GM18909 (cell line): ENCODE measurements around the gene ZNF511.

Experiments
- ATAC-seq: cut with Tn5 transposase; IDR thresholded peaks from one replicate; pipeline ENCODE4 v1.9.1; 2021; ENCODE audit warnings: mild to moderate bottlenecking; ENCODE audit not compliant: unreplicated experiment, poor library complexity

The ZNF511 gene

DNA sequence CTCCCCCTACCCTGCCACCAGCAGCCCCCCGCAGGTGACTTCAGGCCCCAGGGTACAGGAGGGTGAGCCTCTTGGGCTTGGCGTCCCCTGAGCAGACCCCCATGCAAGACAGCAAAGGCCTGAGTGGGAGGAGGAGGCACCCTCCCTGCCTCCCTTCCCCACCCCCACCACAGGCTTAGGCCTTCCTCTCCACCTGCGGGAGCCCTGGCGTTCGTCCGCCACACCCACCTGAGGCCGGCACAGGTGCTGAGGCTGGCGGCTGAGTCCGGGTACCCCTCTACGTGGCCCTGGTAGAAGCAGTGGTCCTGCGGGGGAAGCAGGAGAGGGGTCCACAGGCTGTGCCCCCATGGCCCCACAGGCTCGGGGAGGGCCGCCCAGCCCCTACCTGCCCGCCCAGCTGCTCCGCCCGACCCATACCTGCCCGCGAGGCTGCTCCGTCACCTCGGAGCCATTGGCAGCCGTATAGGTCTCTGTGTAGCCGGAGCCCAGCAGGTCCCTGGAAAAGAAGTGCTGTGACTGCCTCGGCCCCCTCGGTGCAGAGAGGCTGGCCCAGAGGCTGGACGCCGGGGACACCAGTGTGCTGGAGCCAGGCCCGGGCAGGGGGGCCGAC is 35.1 kb upstream of the ZNF511 start:
- no peak for ATAC-seq

DNA sequence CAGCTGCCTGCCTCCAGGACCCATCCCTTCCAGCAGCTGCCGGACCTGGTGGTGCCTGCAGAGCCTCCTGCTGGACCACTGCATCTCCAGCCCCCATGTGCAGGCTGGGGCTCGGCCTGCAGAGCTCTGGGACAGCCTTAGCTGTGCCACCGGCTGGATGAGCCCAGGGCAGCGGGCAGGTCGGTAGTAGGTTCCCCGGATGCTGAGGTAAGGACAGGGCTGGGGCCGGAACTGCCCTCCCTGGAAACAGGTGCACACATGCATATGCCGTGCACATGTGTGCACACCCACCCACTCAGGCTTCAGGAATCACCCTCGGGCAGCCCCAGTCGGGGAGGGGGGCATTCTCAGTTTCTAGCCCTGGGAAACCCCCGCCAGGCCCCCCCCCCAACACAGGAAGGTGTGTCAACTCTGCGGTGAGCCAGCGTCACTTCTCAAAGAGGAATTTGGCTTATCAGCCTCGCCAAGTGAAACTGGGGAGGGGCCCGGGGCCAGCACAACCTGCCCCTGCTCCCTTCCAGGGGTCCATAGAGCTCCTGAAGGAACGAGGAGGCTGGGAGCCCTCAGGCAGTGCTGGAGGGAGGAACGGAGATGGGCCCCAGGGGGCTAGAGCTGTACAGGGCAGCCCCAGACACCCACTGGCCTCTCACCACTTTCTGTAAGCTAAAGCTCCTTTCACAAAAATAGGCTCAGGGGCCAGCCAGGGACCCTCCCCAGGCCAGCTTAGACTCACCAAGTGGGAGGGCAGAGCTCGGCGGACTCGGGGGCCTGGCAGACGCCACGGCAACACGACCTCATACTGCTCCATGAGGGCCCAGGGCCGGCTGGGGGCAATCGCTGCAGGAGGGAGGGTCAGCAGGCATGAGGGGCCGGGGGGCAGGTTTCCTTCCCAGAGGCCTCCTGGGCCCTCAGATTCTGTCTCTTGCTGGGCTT is 33.7 kb upstream of the ZNF511 start:
- ATAC-seq = peak; percentile 53

DNA sequence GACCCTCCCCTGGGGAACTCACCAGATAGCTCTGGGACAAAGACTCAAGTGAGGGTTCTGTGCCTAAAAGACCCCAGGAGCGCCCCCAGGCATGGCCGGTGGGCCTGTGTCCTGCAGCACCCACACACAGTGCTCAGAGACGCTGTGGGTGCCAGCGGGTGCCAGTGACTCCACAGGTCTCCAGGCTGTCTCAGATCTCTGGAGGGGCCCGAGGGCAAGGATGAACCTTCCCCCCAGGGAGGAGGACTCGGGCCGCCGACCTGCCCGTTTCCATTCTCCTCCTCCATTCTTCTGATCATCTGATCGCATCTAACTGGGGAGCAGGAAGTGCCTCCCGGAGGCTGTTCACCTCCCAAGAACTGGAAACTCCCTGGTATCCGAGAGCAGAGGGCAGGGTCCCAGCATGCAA is 33.0 kb upstream of the ZNF511 start:
- ATAC-seq = peak; percentile 31

DNA sequence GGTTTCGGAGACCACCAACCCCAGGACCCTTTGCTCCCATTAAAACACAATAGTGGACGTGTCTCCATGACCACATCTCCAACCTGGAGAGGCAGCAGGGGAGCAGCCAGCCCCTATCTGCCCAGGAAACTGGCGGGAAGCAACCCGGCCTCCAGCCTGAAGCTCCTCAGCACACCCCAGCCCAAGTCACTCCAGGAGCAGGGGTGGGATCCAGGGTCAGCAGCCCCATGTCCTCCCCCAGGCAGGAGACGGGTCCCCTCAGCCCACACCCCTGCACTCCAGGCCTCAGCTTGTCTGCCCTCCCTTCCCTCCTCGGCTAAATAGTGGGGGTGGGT is 32.6 kb upstream of the ZNF511 start:
- no peak for ATAC-seq

DNA sequence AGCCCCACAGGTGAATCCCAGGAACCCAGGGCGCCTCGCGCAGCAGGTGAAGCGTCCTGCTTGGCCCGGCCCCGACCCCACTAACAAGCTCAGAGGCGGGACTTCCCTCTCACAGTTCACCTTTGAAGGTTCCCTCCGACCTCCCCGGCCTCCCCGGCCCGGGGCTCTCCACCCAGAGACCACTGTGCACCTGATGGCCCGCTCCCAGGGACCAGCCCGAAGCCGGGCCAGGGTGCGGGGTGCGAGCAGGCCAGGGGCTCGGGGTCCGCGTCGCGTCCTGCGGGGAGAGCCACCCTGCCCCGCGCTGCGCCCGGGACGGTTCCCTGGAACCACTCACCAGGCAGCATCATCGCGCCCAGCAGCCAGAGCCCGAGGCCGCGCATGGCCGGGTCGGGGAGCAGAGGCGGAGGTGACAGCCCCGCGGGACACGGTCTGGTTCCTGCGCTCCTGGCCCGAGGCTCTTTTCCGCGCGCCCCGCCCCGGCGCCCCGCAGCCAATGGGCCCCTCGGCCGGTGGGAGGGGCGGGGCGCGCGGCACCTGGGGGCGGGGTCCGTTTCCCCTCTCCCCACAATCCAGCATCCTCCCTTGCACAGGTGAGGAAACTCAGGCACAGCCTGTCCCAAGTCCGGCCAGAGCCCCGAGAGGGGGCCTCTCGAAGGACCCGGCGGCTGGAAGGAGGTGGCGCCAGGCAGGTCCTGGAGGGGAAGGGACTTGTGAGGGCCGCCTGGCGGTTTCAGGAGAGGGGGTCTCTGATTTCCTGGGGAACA is 32.1 kb upstream of the ZNF511 start, which contains the start of gene ADAM8:
Gene ADAM8, minus strand, starts transcription at position 434 of the 767 bp plus-strand sequence. Its CDS starts 51 bp downstream, at position 383.
- peak; percentile 44 for ATAC-seq

DNA sequence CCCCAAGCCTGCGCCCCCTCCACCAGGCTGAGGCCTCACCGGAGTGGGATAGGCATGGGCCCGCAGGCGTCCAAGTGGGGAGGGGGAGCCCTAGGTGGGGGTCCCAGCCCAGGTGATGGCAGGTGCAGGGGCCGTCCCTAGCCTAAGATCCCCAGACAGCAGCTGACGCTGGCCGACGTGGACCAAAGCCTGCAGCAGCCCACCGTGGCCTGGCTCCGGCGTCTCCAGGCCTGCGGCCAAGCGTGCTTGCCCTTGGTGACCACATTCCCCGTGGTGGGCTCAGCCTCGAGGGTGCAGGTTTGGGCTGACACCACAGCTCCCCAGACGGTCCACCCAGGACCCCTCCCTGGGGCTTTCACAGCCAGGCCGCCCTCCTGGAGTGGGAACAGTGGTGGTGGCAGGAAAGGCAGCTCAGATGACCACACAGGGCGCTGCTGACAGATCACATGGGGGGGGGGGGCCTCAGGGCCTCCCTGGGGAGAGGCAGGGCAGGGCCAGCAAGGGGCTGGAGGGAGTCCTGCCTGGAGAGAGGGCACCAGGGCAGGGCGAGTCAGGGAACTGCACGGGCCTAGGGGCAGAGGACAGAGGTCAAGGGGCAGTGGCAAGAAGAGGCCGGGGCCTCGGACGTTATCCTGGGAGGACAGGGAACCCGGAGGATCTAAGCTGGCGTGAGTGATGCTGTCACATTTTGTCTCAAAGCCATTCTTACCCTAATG is 31.3 kb upstream of the ZNF511 start:
- no peak for ATAC-seq

DNA sequence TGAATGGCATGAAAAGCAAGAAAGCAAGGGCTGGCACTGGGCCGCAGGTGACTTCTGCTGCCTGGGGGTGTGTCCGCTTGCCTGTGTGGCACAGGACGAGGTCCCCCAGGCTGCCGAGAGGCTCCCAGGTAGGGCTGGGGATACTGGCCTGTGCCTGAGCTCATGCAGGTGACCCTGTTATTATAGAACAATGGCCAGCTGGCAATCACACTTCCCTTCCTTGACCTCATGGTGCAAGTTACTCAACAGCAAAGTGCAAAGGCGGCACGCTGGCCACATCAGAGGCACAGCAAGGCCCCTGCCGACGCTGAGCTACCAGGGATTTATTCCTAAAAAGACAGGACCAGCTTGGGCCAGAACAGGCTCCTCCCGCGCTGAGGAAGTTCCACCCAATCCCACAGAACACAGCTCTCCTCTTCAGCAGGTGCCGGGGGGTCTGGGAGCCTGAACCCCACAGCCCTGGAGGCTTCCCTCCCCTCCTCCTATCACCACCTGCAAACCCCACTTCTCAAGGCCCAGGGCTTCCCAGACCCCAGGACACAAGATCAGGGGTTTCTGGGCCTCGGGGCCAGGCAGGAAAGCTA is 30.6 kb upstream of the ZNF511 start:
- no peak for ATAC-seq

DNA sequence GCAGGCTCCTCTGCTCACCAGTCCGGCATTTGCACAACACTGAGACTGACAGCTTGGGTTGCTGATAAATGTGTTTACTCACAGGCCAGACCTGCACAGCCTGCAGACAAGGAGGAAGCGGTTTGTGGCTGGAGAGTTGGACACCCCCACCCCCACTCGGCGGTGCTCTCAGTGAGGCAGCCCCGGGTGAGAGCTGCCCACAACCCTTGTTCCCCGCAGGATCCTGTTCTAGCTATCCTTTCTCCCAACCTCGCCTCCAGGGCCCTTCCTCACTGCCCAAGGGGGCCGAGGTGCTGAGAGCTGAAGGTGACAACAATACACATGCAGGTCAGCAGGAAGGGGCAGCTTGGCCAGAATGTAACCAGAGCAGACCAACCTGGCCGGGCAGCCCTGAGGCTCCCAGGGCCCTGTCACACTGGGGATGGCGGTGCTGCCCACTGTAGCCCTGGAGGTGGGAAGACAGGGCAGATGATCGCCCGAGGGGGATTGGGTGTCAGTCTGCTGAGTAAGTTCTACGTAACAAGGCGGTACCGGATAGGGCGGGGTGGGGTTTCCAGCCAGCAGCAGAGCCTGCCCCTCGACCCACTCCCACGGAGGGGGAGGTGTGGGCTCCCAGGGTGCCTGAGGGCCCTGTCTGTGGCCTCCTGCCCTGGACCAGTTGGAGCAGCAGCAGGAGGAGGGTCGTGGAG is 30.0 kb upstream of the ZNF511 start:
- peak; percentile 43 for ATAC-seq

DNA sequence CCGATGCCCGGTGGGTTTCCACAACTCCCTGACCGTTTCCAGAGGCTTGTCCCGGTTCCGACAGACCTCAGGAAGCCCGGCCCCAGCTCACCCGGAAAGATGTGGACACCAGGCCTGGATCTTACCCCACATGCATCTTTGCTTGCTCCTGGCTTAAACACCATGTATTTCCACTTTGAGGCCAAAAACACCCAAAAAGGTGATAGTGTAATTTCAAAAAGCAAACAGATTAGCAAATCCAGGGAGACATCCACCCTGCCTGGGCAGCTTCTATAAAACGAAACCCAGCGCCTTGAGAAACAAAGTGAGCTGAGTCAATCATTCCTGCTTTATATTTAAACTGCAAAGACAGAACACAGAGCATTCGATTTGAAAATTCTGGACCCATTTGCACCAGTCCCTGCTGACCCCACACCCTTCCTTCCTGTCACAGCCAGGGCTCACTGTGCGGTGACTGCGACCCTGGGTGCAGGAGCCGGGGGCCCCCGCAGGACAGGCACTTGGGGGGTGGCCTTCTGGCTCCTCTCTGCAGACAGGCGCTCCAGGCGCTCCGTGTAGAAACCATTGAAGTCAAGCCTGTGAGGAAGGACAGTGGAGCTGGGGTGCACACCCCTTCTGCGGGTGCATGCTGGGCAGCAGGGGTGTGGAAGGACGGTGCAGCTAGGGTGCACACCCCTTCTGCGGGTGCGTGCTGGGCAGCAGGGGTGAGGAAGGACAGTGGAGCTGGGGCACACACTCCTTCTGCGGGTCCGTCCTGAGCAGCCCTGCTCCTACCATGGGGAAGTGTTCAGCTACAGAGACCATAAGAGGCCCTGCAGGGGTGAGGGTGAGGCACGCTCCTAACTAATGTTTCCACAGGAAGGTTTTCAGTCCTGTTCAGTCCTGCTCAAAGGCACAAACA is 29.1 kb upstream of the ZNF511 start:
- no peak for ATAC-seq

DNA sequence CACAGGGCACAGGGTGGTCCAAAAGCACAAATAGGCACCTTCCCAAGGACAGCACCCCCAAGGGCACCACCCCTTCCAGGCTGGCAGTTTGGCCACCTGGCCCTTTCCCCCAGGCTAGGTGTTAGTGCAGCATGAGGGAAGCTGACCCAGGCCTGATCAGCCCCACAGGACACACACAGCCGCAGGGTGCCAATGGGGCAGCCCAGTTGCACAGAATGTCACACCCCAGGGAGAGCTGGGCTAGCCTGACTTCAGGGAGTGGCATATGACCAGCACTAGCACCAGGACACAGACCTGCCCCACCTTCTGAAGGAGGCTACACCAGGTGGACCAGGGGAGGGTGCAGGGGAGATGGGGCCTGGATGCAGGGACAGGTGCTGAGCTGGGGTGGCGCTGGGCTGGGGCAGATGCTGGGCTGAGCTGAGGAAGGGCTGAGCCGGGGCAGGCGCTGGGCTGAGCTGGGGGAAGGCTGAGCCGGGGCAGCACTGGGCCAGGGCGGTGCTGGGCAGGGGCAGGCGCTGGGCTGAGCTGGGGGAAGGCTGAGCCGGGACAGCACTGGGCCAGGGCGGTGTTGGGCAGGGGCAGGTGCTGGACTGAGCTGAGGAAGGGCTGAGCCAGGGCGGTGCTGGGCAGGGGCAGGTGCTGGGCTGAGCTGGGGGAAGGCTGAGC is 28.2 kb upstream of the ZNF511 start:
- ATAC-seq = no peak

DNA sequence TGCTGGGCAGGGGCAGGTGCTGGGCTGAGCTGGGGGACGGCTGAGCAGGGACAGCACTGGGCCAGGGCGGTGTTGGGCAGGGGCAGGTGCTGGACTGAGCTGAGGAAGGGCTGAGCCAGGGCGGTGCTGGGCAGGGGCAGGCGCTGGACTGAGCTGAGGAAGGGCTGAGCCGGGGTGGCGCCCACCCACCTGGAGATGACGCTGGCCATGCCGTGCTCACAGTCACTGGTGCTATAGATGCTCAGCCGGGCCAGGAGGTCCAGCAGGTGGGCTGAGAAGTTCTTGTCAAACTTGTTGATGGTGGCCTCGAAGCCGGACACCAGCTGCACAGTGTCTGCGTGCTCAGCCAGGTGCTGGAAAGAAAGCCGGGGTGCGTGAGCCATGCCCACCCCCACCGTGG is 27.6 kb upstream of the ZNF511 start:
- ATAC-seq = no peak

DNA sequence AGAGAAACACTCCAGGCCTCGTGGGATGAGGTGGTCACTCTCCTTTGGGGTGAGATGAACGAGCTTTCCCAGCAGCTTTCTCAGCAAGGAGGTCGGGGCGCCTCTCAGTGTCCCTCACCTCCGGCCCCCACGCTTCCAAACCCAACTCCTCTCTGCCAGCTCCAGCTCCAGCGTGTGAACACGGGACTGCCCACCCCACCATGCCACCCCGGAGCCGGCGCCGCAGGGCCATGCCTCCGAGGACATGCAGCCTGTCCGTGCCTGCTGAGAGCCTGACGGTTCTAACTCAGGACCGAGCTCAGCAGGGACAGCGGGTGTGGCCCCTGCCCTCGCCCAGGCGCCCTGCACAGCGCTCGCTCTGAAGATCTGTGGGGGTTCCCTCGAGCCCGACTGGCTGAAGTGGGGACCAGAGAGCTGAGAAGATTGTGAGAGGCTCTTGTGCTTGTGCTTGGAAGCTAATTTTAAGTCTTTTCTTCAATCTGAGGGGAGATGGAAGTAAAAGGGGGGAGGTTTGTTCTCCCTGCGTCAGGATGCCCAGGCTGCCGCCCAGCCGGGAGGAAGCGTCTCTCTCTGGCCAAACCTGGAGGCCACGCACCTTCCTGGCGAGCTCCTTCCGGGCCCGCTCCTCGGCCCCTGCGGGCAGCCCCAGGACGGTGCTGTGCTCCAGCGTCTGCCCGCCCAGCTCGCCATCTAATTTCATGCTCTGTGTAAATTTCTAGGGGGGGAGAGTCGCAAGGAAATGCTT is 26.9 kb upstream of the ZNF511 start:
- no peak for ATAC-seq

DNA sequence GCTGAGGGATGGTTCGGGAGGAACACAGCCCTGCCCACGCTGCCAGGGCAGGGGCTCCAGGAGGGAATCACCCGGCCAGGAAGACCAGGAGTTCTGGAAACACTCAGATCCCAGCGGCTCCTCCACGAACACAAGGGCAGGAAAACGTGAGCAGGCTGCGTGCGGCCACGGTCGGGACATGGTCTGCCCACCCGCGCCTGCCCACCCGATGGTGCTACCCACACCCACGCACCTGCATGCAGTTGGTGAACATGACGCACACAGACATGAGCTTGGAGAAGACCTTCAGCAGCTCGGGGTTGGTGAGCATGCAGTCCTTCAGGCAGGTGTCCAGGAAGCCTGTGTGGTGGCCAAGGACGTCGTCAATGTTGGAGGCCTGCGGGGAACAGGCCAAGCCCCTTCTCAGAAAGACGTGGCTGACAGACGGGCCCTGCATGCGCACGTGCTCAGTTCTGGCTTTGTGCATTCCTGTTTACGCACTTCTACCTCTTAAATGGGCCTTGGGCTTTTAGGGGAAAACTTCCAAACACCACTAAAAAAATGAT is 25.8 kb upstream of the ZNF511 start:
- ATAC-seq = no peak

DNA sequence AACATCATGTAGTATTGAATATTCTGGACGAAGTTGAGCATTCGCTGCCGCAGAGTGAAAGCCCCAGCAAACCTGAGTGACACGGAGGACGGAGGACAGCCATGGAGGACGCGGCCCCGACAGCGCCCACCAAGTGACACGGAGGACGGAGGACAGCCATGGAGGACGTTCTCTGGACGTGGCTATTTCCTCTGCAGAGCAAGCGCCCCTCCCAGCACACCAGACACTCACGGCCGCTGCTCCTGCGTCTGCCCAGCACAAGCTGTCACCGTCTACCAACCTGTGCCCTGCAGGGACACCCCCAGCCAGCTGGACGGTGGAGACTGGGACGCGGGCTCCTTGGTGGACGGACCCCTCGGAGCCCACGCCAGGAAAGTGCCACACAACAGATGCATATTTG is 24.8 kb upstream of the ZNF511 start:
- ATAC-seq = no peak

DNA sequence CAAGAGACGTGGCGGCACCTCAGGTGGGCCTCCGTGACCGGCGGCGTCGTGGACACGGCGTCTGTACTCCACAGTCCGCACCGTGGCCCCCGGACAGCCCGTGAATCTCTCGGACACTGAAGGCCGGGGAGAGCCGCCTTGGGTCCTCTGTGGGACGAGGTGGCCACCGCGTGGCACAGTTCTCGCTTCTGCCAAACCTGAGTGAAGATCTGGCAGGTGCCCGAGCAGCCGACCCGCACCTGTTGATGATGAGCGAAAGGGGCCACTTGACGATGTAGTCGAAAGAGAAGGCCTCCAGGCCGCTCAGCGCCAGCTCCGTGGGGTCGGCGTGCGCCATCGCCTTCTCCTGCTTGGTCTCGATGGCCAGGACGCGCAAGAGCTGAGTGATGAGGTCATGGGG is 23.5 kb upstream of the ZNF511 start:
- ATAC-seq = no peak

DNA sequence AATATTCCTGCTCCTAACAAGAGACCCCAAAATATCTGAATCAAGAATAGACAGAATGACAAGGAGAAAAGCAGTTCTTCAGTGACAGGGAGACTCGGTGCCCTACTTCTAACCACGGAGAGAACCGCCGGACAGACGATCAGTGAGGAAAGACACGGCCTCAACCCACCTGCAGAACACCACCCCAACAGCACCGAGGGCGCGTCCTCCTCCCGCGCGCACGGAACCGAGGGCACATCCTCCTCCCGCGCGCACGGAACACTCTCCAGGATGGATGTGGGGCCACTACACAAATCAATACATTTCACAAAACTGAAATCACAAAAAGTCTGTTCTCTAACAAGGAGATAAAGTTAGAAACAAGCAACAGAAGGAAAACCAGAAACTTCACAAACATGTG is 22.3 kb upstream of the ZNF511 start:
- ATAC-seq = no peak
